ENCODE data around the gene TSSK2.

Gene TSSK2

GRCh38 chr22:19175602-19176174 is 44.6 kb downstream of the TSSK2 start:
- peaks cover 3% of the 10 kb centered on the region for H3K36me3 ChIP-seq (ENCODE audit: control insufficient read depth, insufficient read depth, low read length)
- DNase-seq (ENCODE audit: extremely low read depth, insufficient read length) = no peak
- TF ChIP-seq, protein P1, sequence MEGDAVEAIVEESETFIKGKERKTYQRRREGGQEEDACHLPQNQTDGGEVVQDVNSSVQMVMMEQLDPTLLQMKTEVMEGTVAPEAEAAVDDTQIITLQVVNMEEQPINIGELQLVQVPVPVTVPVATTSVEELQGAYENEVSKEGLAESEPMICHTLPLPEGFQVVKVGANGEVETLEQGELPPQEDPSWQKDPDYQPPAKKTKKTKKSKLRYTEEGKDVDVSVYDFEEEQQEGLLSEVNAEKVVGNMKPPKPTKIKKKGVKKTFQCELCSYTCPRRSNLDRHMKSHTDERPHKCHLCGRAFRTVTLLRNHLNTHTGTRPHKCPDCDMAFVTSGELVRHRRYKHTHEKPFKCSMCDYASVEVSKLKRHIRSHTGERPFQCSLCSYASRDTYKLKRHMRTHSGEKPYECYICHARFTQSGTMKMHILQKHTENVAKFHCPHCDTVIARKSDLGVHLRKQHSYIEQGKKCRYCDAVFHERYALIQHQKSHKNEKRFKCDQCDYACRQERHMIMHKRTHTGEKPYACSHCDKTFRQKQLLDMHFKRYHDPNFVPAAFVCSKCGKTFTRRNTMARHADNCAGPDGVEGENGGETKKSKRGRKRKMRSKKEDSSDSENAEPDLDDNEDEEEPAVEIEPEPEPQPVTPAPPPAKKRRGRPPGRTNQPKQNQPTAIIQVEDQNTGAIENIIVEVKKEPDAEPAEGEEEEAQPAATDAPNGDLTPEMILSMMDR (IDR thresholded peaks at IDR 0.05; ENCODE audit: insufficient read depth, low read length, poor library complexity, severe bottlenecking) = no peak
- no peaks in the 10 kb centered on the region for H3K27me3 ChIP-seq (replicated peaks; ENCODE audit: control insufficient read depth, insufficient read depth, low read length)
- no peak overlapping the region for H3K4me3 ChIP-seq (replicated peaks; ENCODE audit: low read depth, low read length)

- no peak for DNase-seq (ENCODE audit: extremely low read depth, insufficient read length)
- H3K4me3 ChIP-seq (replicated peaks; ENCODE audit: low read depth, low read length) = no peak overlapping the region
These were observed 45.1 kb downstream of the TSSK2 start for GRCh38 chr22:19176175-19176643.

DNA sequence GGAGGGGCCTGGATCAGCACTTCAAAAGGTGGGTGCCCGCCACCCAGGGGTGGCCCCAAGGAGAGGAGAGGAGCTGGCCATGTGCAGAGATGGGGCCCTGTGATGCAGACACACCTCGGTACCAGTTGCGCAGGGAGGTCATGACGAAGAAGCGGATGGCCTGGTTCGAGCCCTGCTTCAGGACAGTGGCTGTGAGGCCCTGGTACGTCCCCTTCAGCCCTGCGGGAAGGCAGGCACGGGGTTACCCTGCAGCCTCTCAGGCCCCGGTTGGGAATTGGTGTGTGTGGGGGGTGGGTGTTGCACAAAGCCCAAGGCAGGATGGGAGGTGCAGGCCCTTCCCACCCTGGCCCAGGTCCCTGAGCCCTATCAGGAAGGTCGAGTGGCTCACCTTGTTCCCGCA is 45.6 kb downstream of the TSSK2 start:
- H3K27me3 ChIP-seq (replicated peaks; ENCODE audit: control insufficient read depth, insufficient read depth, low read length) = no peaks in the 10 kb centered on the region
- H3K36me3 ChIP-seq (ENCODE audit: control insufficient read depth, insufficient read depth, low read length) = peaks cover 3% of the 10 kb centered on the region
- no peak overlapping the region for H3K4me3 ChIP-seq (replicated peaks; ENCODE audit: low read depth, low read length)
- TF ChIP-seq, protein P1 (IDR thresholded peaks at IDR 0.05; ENCODE audit: insufficient read depth, low read length, poor library complexity, severe bottlenecking) = no peak
- no peak for DNase-seq (ENCODE audit: extremely low read depth, insufficient read length)

More at GRCh38 chr22:19176175-19176643, 45.1 kb downstream of the TSSK2 start:
- H3K27me3 ChIP-seq (replicated peaks; ENCODE audit: control insufficient read depth, insufficient read depth, low read length) = no peaks in the 10 kb centered on the region
- TF ChIP-seq, protein P1 (IDR thresholded peaks at IDR 0.05; ENCODE audit: insufficient read depth, low read length, poor library complexity, severe bottlenecking) = no peak
- H3K36me3 ChIP-seq (ENCODE audit: control insufficient read depth, insufficient read depth, low read length) = peaks cover 3% of the 10 kb centered on the region

GRCh38 chr22:19177164-19178064 is 46.3 kb downstream of the TSSK2 start:
- Histone ChIP-seq H3K27me3 (replicated peaks; ENCODE audit: control insufficient read depth, insufficient read depth, low read length) (no peaks in the 10 kb centered on the region), H3K36me3 (ENCODE audit: control insufficient read depth, insufficient read depth, low read length) (peaks cover 3% of the 10 kb centered on the region), H3K4me3 (replicated peaks; ENCODE audit: low read depth, low read length) (peak overlapping the region; percentile 78)
- TF ChIP-seq, protein P1 (IDR thresholded peaks at IDR 0.05; ENCODE audit: insufficient read depth, low read length, poor library complexity, severe bottlenecking) = no peak
- no peak for DNase-seq (ENCODE audit: extremely low read depth, insufficient read length)

DNA sequence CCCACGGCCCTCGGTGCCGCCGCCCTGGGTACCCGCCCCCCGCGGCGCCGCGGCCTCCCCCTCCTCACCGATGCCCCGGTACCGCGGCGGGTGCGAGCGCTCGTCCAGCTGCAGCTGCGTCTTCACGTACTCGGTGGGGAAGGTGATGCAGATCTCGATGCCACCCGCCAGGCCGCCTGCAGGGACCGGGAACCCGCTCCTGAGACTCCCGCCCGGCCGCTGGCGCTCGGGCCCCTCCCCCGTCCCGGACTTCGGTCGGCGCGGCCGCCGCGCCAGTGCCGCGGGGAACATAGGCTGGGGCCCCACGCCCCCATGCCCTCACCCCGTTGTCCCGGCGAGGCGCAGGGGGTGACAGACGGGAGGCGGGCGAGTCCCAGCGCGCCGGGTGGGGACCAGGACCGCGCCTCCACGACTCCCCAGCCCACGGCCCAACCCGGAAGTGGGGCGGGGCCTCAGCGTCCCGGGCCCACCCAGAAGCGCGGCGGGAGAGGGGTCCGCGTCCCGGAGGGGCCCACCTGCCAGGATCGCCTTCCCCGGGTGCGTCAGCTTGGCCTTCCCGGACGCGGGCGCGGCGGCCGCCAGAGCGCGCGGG is 47.1 kb downstream of the TSSK2 start:
- TF ChIP-seq, protein P1 (IDR thresholded peaks at IDR 0.05; ENCODE audit: insufficient read depth, low read length, poor library complexity, severe bottlenecking) = no peak
- Histone ChIP-seq H3K36me3 (ENCODE audit: control insufficient read depth, insufficient read depth, low read length) (peaks cover 3% of the 10 kb centered on the region), H3K27me3 (replicated peaks; ENCODE audit: control insufficient read depth, insufficient read depth, low read length) (no peaks in the 10 kb centered on the region; the same call in 1 of the 2 replicates), H3K4me3 (replicated peaks; ENCODE audit: low read depth, low read length) (peak overlapping the region; percentile 78)
- peak; percentile 70 for DNase-seq (ENCODE audit: extremely low read depth, insufficient read length)

Measured in GM06990 (cell line).